ENCODE measurements around the gene CDAN1.

Gene CDAN1

GRCh38 chr15:42716125-42716524 is 20.8 kb downstream of the CDAN1 start:
- TF ChIP-seq TEAD4 (IDR thresholded peaks at IDR 0.05) (no peak), NFIC (IDR thresholded peaks at IDR 0.05) (no peak), EGR1 (IDR thresholded peaks at IDR 0.05) (no peak)

GRCh38 chr15:42712584-42712983 is 24.3 kb downstream of the CDAN1 start:
- TF ChIP-seq TAF1 (IDR thresholded peaks at IDR 0.05; ENCODE audit: low read depth) (no peak), EGR1 (IDR thresholded peaks at IDR 0.05) (no peak), YY1 (IDR thresholded peaks at IDR 0.05; ENCODE audit: low read depth) (no peak), MAX (IDR thresholded peaks at IDR 0.05) (no peak), NFIC (IDR thresholded peaks at IDR 0.05) (no peak), RAD21 (IDR thresholded peaks at IDR 0.05; ENCODE audit: low read depth) (no peak), REST (IDR thresholded peaks at IDR 0.05; ENCODE audit: low read depth) (no peak), TEAD4 (IDR thresholded peaks at IDR 0.05) (no peak), CREB1 (IDR thresholded peaks at IDR 0.05; ENCODE audit: low read depth) (no peak), FOXM1 (IDR thresholded peaks at IDR 0.05; ENCODE audit: borderline replicate concordance, low read depth) (no peak), USF1 (IDR thresholded peaks at IDR 0.05) (no peak), ZBTB7A (IDR thresholded peaks at IDR 0.05; ENCODE audit: low read depth) (no peak), TCF12 (IDR thresholded peaks at IDR 0.05; ENCODE audit: low read depth) (no peak), CEBPB (IDR thresholded peaks at IDR 0.05) (no peak), EP300 (IDR thresholded peaks at IDR 0.05; ENCODE audit: borderline replicate concordance) (no peak)

GRCh38 chr15:42711746-42712145 is 25.2 kb downstream of the CDAN1 start:
- TF ChIP-seq MAX (IDR thresholded peaks at IDR 0.05) (no peak), TCF12 (IDR thresholded peaks at IDR 0.05; ENCODE audit: low read depth) (no peak), USF1 (IDR thresholded peaks at IDR 0.05) (no peak), CREB1 (IDR thresholded peaks at IDR 0.05; ENCODE audit: low read depth) (no peak), RAD21 (IDR thresholded peaks at IDR 0.05; ENCODE audit: low read depth) (no peak), TEAD4 (IDR thresholded peaks at IDR 0.05) (no peak), CEBPB (IDR thresholded peaks at IDR 0.05) (no peak), EP300 (IDR thresholded peaks at IDR 0.05; ENCODE audit: borderline replicate concordance) (no peak), ZBTB7A (IDR thresholded peaks at IDR 0.05; ENCODE audit: low read depth) (no peak)

GRCh38 chr15:42710662-42711061 is 26.3 kb downstream of the CDAN1 start:
- no peak for TF ChIP-seq RAD21 (IDR thresholded peaks at IDR 0.05; ENCODE audit: low read depth)
- TF ChIP-seq REST (IDR thresholded peaks at IDR 0.05; ENCODE audit: low read depth) = no peak
- TF ChIP-seq ZBTB7A (IDR thresholded peaks at IDR 0.05; ENCODE audit: low read depth) = no peak
- no peak for TF ChIP-seq TAF1 (IDR thresholded peaks at IDR 0.05; ENCODE audit: low read depth)
- no peak for TF ChIP-seq YY1 (IDR thresholded peaks at IDR 0.05; ENCODE audit: low read depth)
- no peak for TF ChIP-seq CREB1 (IDR thresholded peaks at IDR 0.05; ENCODE audit: low read depth)
- TF ChIP-seq FOXM1 (IDR thresholded peaks at IDR 0.05; ENCODE audit: borderline replicate concordance, low read depth) = no peak
- TF ChIP-seq TEAD4 (IDR thresholded peaks at IDR 0.05) = no peak
- no peak for TF ChIP-seq CEBPB (IDR thresholded peaks at IDR 0.05)
- no peak for TF ChIP-seq NFIC (IDR thresholded peaks at IDR 0.05)
- no peak for TF ChIP-seq EP300 (IDR thresholded peaks at IDR 0.05; ENCODE audit: borderline replicate concordance)
- no peak for TF ChIP-seq EGR1 (IDR thresholded peaks at IDR 0.05)
- no peak for TF ChIP-seq MAX (IDR thresholded peaks at IDR 0.05)
- no peak for TF ChIP-seq TCF12 (IDR thresholded peaks at IDR 0.05; ENCODE audit: low read depth)
- no peak for TF ChIP-seq USF1 (IDR thresholded peaks at IDR 0.05)

- TF ChIP-seq CEBPB (IDR thresholded peaks at IDR 0.05) = no peak
- TF ChIP-seq NFIC (IDR thresholded peaks at IDR 0.05) = no peak
Observed at GRCh38 chr15:42707873-42708544, 28.9 kb downstream of the CDAN1 start.

All from Ishikawa (cell line).